K562 (cell line): ENCODE measurements around the gene MYO1E. TPM values are rescaled to one million over a fixed set of nuclear protein-coding genes. Genes with fewer than 3 reads are reported as not detected.

Experiments
- BRD9 ChIP-seq: fragments of 450-650 bp; IDR thresholded peaks from 2 replicates; pipeline ENCODE4 v1.6.1; 2018; ENCODE audit warnings: low read depth; ENCODE audit not compliant: partially characterized antibody
- CTBP1 ChIP-seq: fragments of 450-650 bp; IDR thresholded peaks from 2 replicates; pipeline ENCODE4 v1.6.1; 2016; ENCODE audit warnings: borderline replicate concordance
- FOS ChIP-seq: IDR thresholded peaks from 3 replicates; pipeline ENCODE4 v1.6.1; 2011; ENCODE audit not compliant: insufficient read length; ENCODE audit errors: extremely low read depth
- HDGF ChIP-seq: fragments of 450-650 bp; IDR thresholded peaks from 2 replicates; pipeline ENCODE4 v1.6.1; 2016
- NCOA2 ChIP-seq, 2 experiments: fragments of 450-650 bp; IDR thresholded peaks; 2 replicates each; pipeline ENCODE4 v1.6.1; 2018; ENCODE audit warnings: mild to moderate bottlenecking in 2 of 2, moderate library complexity in 1 of 2; ENCODE audit not compliant: partially characterized antibody in 2 of 2
- NFIC ChIP-seq: fragments of 450-650 bp; IDR thresholded peaks from 2 replicates; pipeline ENCODE4 v1.6.1; 2017; ENCODE audit warnings: mild to moderate bottlenecking, inconsistent platforms
- NONO ChIP-seq, 2 experiments: fragments of 200-400 bp in 1 of 2; fragments of 450-650 bp in 1 of 2; formaldehyde crosslinking in 1 of 2; IDR thresholded peaks; 2 replicates each; pipeline ENCODE4 v1.6.1; 2017; ENCODE audit warnings: low read depth in 2 of 2, mild to moderate bottlenecking in 2 of 2, moderate library complexity in 2 of 2, low read length in 1 of 2
- NR4A1 ChIP-seq, 2 experiments: fragments of 250-450 bp in 1 of 2; fragments of 450-650 bp in 1 of 2; sonication (Bioruptor Pico) in 1 of 2; IDR thresholded peaks; 2 replicates each; pipeline versions ENCODE4 v1.4.0 to v1.6.1; 2016 to 2020; ENCODE audit warnings: mild to moderate bottlenecking in 2 of 2, missing compliant biosample characterization in 1 of 2, missing genetic modification characterization in 1 of 2, moderate library complexity in 1 of 2
- SFPQ ChIP-seq: fragments of 200-400 bp; formaldehyde crosslinking; IDR thresholded peaks from 2 replicates; pipeline ENCODE4 v1.6.1; 2017; ENCODE audit warnings: mild to moderate bottlenecking, low read depth, low read length, moderate library complexity
- ZBTB7A ChIP-seq: IDR thresholded peaks from 2 replicates; pipeline ENCODE4 v1.6.1; 2011; ENCODE audit warnings: low read depth, mild to moderate bottlenecking, low read length, moderate library complexity, borderline replicate concordance; ENCODE audit not compliant: control insufficient read depth
- ZFP1 ChIP-seq: fragments of 450-650 bp; formaldehyde crosslinking; IDR thresholded peaks from 2 replicates; pipeline ENCODE4 v1.4.0; 2020; ENCODE audit warnings: mild to moderate bottlenecking, mixed read lengths
- ZNF197 ChIP-seq: fragments of 200-800 bp; sonication (Bioruptor generic); IDR thresholded peaks from 2 replicates; pipeline ENCODE4 v1.6.1; 2016; ENCODE audit warnings: low read depth, missing genetic modification characterization, missing compliant biosample characterization
- polyA plus RNA-seq, 8 experiments: library from polyadenylated mRNA; depleted of rRNA in 4 of 8; stranded (reverse) in 5 of 8; unstranded in 3 of 8; fragments of >200 nt; fragmentation: Nextera tagmentation in 2 of 8; fragmentation: Illumina TruSeq in 1 of 8; extraction: Ambion mirVana in 2 of 8; extraction: Trizol in 1 of 8; gene quantifications; 2 replicates each; pipeline versions ENCODE4 v1.2.1 to v1.2.3, GENCODE V29; 2011 to 2014; ENCODE audit warnings: inconsistent platforms in 1 of 8, missing spikeins in 1 of 8
- total RNA-seq, 7 experiments: library from RNA; depleted of rRNA in 6 of 7; stranded (reverse); fragments of >200 nt in 6 of 7; fragmentation: Illumina TruSeq in 2 of 7; extraction: Trizol in 2 of 7; gene quantifications; 2 replicates each; pipeline versions ENCODE4 v1.2.1 to v1.2.3, GENCODE V29; 2011 to 2021; ENCODE audit warnings: low replicate concordance in 1 of 7
- TF ChIP-seq, protein P1 (sequence below): sonication (generic); formaldehyde crosslinking; IDR thresholded peaks from 2 replicates; pipeline ENCODE4 v1.8.0; 2022; ENCODE audit warnings: mild to moderate bottlenecking, missing genetic modification reagents, borderline replicate concordance
- TF ChIP-seq, protein P2 (sequence below): fragments of 250-450 bp; sonication (Bioruptor Pico); IDR thresholded peaks from 2 replicates; pipeline ENCODE4 v1.6.1; 2021; ENCODE audit warnings: mild to moderate bottlenecking
- TF ChIP-seq, protein P3 (sequence below): fragments of 250-450 bp; sonication (Bioruptor Pico); IDR thresholded peaks from 2 replicates; pipeline ENCODE4 v1.4.0; 2020; ENCODE audit warnings: mild to moderate bottlenecking, moderate library complexity
- TF ChIP-seq, protein P4 (sequence below): fragments of 450-650 bp; formaldehyde crosslinking; IDR thresholded peaks from 2 replicates; pipeline ENCODE4 v1.4.0; 2020; ENCODE audit warnings: mild to moderate bottlenecking, moderate library complexity

Gene MYO1E
- total and polyA plus RNA-seq, 9 of the 15 experiments (the other 6 are each of a cell fraction or from before 2014, with no cell fraction given), result under 0.01 to 0.44 (median 0.01) TPM; not detected in 6

GRCh38 chr15:59138243-59138642 is 234.4 kb downstream of the MYO1E start (continued):
- TF ChIP-seq NFIC (no peak), NONO (IDR thresholded peaks at IDR 0.05; ENCODE audit: low read depth in 2 of 2, low read length in 1 of 2) (0 out of 4 replicates have a peak, but pooled peaks of 1 of the 2 experiments have one; percentile 17), BRD9 (no peak), NCOA2 (IDR thresholded peaks at IDR 0.05; ENCODE audit: partially characterized antibody in 2 of 2) (no peak), CTBP1 (peak; percentile 70; the same call in 1 of the 2 replicates), SFPQ (no peak), ZFP1 (CRISPR knock-in tag) (no peak), ZBTB7A (peak; percentile 25; the same call in 1 of the 2 replicates), HDGF (no peak), NR4A1 (CRISPR knock-in tag; IDR thresholded peaks at IDR 0.05) (no peak), NR4A1 (tag; IDR thresholded peaks at IDR 0.05) (0 out of 2 replicates have a peak, but pooled peaks have one; percentile 10), FOS (no peak), ZNF197 (CRISPR knock-in tag) (no peak)
- TF ChIP-seq, protein P1, sequence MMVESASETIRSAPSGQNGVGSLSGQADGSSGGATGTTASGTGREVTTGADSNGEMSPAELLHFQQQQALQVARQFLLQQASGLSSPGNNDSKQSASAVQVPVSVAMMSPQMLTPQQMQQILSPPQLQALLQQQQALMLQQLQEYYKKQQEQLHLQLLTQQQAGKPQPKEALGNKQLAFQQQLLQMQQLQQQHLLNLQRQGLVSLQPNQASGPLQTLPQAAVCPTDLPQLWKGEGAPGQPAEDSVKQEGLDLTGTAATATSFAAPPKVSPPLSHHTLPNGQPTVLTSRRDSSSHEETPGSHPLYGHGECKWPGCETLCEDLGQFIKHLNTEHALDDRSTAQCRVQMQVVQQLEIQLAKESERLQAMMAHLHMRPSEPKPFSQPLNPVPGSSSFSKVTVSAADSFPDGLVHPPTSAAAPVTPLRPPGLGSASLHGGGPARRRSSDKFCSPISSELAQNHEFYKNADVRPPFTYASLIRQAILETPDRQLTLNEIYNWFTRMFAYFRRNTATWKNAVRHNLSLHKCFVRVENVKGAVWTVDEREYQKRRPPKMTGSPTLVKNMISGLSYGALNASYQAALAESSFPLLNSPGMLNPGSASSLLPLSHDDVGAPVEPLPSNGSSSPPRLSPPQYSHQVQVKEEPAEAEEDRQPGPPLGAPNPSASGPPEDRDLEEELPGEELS (CRISPR knock-in tag), result no peak
- TF ChIP-seq, protein P2, sequence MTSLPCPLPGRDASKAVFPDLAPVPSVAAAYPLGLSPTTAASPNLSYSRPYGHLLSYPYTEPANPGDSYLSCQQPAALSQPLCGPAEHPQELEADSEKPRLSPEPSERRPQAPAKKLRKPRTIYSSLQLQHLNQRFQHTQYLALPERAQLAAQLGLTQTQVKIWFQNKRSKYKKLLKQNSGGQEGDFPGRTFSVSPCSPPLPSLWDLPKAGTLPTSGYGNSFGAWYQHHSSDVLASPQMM, result no peak
- TF ChIP-seq, protein P3, sequence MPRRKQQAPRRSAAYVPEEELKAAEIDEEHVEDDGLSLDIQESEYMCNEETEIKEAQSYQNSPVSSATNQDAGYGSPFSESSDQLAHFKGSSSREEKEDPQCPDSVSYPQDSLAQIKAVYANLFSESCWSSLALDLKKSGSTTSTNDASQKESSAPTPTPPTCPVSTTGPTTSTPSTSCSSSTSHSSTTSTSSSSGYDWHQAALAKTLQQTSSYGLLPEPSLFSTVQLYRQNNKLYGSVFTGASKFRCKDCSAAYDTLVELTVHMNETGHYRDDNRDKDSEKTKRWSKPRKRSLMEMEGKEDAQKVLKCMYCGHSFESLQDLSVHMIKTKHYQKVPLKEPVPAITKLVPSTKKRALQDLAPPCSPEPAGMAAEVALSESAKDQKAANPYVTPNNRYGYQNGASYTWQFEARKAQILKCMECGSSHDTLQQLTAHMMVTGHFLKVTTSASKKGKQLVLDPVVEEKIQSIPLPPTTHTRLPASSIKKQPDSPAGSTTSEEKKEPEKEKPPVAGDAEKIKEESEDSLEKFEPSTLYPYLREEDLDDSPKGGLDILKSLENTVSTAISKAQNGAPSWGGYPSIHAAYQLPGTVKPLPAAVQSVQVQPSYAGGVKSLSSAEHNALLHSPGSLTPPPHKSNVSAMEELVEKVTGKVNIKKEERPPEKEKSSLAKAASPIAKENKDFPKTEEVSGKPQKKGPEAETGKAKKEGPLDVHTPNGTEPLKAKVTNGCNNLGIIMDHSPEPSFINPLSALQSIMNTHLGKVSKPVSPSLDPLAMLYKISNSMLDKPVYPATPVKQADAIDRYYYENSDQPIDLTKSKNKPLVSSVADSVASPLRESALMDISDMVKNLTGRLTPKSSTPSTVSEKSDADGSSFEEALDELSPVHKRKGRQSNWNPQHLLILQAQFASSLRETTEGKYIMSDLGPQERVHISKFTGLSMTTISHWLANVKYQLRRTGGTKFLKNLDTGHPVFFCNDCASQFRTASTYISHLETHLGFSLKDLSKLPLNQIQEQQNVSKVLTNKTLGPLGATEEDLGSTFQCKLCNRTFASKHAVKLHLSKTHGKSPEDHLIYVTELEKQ (CRISPR knock-in tag), result no peak
- TF ChIP-seq, protein P4, sequence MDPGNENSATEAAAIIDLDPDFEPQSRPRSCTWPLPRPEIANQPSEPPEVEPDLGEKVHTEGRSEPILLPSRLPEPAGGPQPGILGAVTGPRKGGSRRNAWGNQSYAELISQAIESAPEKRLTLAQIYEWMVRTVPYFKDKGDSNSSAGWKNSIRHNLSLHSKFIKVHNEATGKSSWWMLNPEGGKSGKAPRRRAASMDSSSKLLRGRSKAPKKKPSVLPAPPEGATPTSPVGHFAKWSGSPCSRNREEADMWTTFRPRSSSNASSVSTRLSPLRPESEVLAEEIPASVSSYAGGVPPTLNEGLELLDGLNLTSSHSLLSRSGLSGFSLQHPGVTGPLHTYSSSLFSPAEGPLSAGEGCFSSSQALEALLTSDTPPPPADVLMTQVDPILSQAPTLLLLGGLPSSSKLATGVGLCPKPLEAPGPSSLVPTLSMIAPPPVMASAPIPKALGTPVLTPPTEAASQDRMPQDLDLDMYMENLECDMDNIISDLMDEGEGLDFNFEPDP (CRISPR knock-in tag), result no peak
